Astrocyte (in vitro differentiated cells and primary cell): ENCODE data around the gene ADAMTS12. TPM values are rescaled to one million over a fixed set of nuclear protein-coding genes. Genes with fewer than 3 reads are reported as not detected.

Source experiments
- DNase-seq: peaks from one replicate; pipeline ENCODE4 v3.0.0-alpha.2; 2010; ENCODE audit warnings: low read depth
- FAIRE-seq: peaks from 2 replicates; lab custom pipeline; 2011; peaks lifted over from hg19 to GRCh38; lab: Jason Lieb, UNC
- H2AFZ ChIP-seq: 2 replicates; pipeline ENCODE4 v1.6.0; 2012; ENCODE audit warnings: low read depth, low read length, inconsistent platforms
- H3K27ac ChIP-seq: 2 replicates; pipeline ENCODE4 v1.5.1; 2011; ENCODE audit warnings: low read depth, low read length, inconsistent platforms
- H3K27me3 ChIP-seq: 2 replicates; pipeline ENCODE4 v1.6.0; 2011; ENCODE audit warnings: low read length, inconsistent platforms; ENCODE audit not compliant: insufficient read depth
- H3K36me3 ChIP-seq: 2 replicates; pipeline ENCODE4 v1.5.1; 2011; ENCODE audit warnings: low read length, inconsistent platforms; ENCODE audit not compliant: insufficient read depth
- H3K4me1 ChIP-seq: 2 replicates; pipeline ENCODE4 v1.5.1; 2011; ENCODE audit warnings: low read length, inconsistent platforms; ENCODE audit not compliant: insufficient read depth
- H3K4me2 ChIP-seq: 2 replicates; pipeline ENCODE4 v1.6.0; 2012; ENCODE audit warnings: low read length, inconsistent platforms
- H3K4me3 ChIP-seq: 2 replicates; pipeline ENCODE4 v1.5.1; 2011; ENCODE audit warnings: low read depth, mild to moderate bottlenecking, low read length, inconsistent platforms; ENCODE audit not compliant: insufficient read depth
- H3K79me2 ChIP-seq: 2 replicates; pipeline ENCODE4 v1.6.0; 2012; ENCODE audit warnings: mild to moderate bottlenecking, low read length, inconsistent platforms; ENCODE audit not compliant: insufficient read depth
- H3K9ac ChIP-seq: 2 replicates; pipeline ENCODE4 v1.6.0; 2012; ENCODE audit warnings: mild to moderate bottlenecking, low read length, inconsistent platforms
- H3K9me3 ChIP-seq: 2 replicates; pipeline ENCODE4 v1.5.1; 2012; ENCODE audit warnings: low read depth, mild to moderate bottlenecking, low read length, inconsistent platforms; ENCODE audit not compliant: insufficient read depth
- H4K20me1 ChIP-seq: 2 replicates; pipeline ENCODE4 v1.6.0; 2012; ENCODE audit warnings: low read length, inconsistent platforms; ENCODE audit not compliant: insufficient read depth
- H3K27ac Mint-ChIP-seq: one replicate; pipeline ENCODE4 v1.8.0; 2021; ENCODE audit warnings: mild to moderate bottlenecking, mixed read lengths; ENCODE audit not compliant: unreplicated experiment
- H3K27me3 Mint-ChIP-seq: one replicate; pipeline ENCODE4 v1.8.0; 2021; ENCODE audit warnings: low read depth, mixed read lengths; ENCODE audit not compliant: unreplicated experiment
- H3K36me3 Mint-ChIP-seq: one replicate; pipeline ENCODE4 v1.8.0; 2021; ENCODE audit warnings: low read depth, mixed read lengths; ENCODE audit not compliant: unreplicated experiment
- H3K4me1 Mint-ChIP-seq: one replicate; pipeline ENCODE4 v1.8.0; 2021; ENCODE audit warnings: low read depth, mixed read lengths; ENCODE audit not compliant: unreplicated experiment
- H3K4me3 Mint-ChIP-seq: one replicate; pipeline ENCODE4 v1.8.0; 2021; ENCODE audit warnings: mild to moderate bottlenecking, moderate library complexity, mixed read lengths; ENCODE audit not compliant: unreplicated experiment
- H3K9me3 Mint-ChIP-seq: one replicate; pipeline ENCODE4 v1.8.0; 2021; ENCODE audit warnings: mild to moderate bottlenecking, mixed read lengths; ENCODE audit not compliant: unreplicated experiment
- EZH2 ChIP-seq: IDR thresholded peaks from 2 replicates; pipeline ENCODE4 v1.6.1; 2012; ENCODE audit warnings: mild to moderate bottlenecking, low read length, inconsistent platforms; ENCODE audit not compliant: insufficient read depth
- total RNA-seq: library from RNA; stranded (reverse); gene quantifications from 2 replicates; pipeline ENCODE4 v1.2.1, GENCODE V29; 2021
- TF ChIP-seq, protein P1 (sequence below): IDR thresholded peaks from 2 replicates; pipeline ENCODE4 v1.5.1; 2011; ENCODE audit warnings: low read depth, mild to moderate bottlenecking, inconsistent platforms, low read length, moderate library complexity; ENCODE audit not compliant: insufficient read depth

ADAMTS12 gene
- total RNA-seq, 1 donor from 2014 or later = 156 TPM

DNA sequence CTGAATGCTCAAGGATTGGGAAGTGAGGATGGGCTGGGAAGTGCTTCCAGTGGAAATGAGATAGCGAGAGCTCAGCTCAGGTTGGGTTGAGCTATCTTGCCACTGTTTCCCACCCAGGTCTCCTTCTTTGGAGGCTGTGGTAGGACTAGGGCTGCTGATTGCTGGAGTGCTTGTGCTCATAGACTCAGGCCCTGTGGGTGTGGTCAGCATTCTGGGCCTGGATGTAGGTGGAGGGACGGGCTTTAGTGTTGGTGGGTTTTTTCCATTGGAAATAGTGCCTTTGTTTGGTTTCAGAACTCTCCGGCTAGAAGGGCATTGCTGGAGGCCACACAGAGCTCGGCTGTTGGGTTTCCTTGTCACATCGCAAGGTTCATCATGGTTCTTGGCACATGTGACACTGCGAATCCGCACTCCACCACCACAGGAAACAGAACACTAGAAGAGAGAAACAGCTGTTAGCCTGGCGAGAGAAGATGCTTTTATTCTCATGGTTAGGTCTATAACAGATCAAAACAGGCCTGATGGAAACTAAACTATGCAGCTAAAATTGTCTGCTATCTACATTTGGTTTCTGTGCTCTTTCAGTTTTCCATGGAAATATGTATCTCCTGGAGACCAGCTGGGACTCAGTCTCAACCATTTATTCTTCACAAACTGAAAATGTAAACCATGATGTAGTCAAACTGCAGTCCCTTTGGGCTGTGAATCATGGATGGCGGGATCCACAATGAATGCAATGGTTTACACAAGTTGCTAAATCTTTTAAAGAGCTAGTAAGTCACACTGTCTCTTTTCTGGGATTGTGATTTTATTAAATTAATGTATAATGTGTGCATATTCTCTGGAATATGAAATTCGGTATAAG lies 314.8 kb downstream of the ADAMTS12 start:
- FAIRE-seq (no peak), DNase-seq (no peak)
- H3K27me3 ChIP-seq = no peaks in the 10 kb centered on the region
- Mint-ChIP-seq H3K27ac (no peak overlapping the region), H3K36me3 (peaks cover 23% of the 10 kb centered on the region), H3K4me1 (no peaks in the 10 kb centered on the region), H3K27me3 (no peaks in the 10 kb centered on the region), H3K4me3 (no peak overlapping the region), H3K9me3 (no peaks in the 10 kb centered on the region)
- H3K36me3 ChIP-seq = peaks cover 32% of the 10 kb centered on the region
- no peaks in the 10 kb centered on the region for H4K20me1 ChIP-seq
- TF ChIP-seq, protein P1, sequence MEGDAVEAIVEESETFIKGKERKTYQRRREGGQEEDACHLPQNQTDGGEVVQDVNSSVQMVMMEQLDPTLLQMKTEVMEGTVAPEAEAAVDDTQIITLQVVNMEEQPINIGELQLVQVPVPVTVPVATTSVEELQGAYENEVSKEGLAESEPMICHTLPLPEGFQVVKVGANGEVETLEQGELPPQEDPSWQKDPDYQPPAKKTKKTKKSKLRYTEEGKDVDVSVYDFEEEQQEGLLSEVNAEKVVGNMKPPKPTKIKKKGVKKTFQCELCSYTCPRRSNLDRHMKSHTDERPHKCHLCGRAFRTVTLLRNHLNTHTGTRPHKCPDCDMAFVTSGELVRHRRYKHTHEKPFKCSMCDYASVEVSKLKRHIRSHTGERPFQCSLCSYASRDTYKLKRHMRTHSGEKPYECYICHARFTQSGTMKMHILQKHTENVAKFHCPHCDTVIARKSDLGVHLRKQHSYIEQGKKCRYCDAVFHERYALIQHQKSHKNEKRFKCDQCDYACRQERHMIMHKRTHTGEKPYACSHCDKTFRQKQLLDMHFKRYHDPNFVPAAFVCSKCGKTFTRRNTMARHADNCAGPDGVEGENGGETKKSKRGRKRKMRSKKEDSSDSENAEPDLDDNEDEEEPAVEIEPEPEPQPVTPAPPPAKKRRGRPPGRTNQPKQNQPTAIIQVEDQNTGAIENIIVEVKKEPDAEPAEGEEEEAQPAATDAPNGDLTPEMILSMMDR = no peak
- no peak for TF ChIP-seq EZH2
- no peak overlapping the region for H2AFZ ChIP-seq
- H3K4me1 ChIP-seq = no peaks in the 10 kb centered on the region
- no peak overlapping the region for H3K4me2 ChIP-seq
- H3K27ac ChIP-seq = no peak overlapping the region
- no peak overlapping the region for H3K9ac ChIP-seq
- no peaks in the 10 kb centered on the region for H3K79me2 ChIP-seq
- H3K4me3 ChIP-seq = no peak overlapping the region
- H3K9me3 ChIP-seq = no peaks in the 10 kb centered on the region

DNA sequence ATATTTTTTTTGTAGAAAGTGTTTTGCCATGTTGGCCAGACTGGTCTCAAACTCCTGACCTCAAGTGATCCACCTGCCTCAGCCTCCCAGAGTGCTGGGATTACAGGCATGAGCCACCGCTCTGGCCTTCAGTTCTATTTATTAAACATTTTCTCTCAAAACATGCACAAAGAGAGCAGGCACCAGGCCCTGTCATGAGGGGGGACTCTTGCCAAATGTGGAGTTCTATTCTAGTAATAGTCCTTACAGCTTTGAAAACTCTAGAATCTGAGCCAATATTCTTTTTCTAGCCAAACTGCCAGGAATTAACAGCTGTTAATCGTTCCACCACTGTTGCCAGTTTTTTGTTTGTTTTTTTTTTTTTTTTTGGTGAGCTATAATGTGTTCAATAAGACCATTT lies 326.5 kb downstream of the ADAMTS12 start:
- Mint-ChIP-seq H3K9me3 (no peaks in the 10 kb centered on the region), H3K4me3 (no peak overlapping the region), H3K27ac (no peak overlapping the region), H3K36me3 (peaks cover 22% of the 10 kb centered on the region), H3K27me3 (no peaks in the 10 kb centered on the region), H3K4me1 (peaks cover 11% of the 10 kb centered on the region)
- Histone ChIP-seq H3K9me3 (no peaks in the 10 kb centered on the region), H3K4me2 (no peak overlapping the region), H3K4me3 (no peak overlapping the region), H3K27me3 (no peaks in the 10 kb centered on the region), H3K4me1 (no peaks in the 10 kb centered on the region), H3K36me3 (no peaks in the 10 kb centered on the region), H4K20me1 (peaks cover 44% of the 10 kb centered on the region), H3K79me2 (peaks cover 20% of the 10 kb centered on the region), H2AFZ (no peak overlapping the region), H3K27ac (no peak overlapping the region), H3K9ac (no peak overlapping the region)
- FAIRE-seq (no peak), DNase-seq (no peak)
- TF ChIP-seq EZH2 = no peak
- TF ChIP-seq, protein P1 = no peak
